ENCODE measurements around the gene C1QL4. TPM values are rescaled to one million over a fixed set of nuclear protein-coding genes. Genes with fewer than 3 reads are reported as not detected.

The C1QL4 gene
- polyA plus RNA-seq, 2 of the 4 experiments (the other 2 are of a cell fraction), result 1.5 to 2.8 TPM

GRCh38 chr12:49340095-49340870, 3.3 kb upstream of the C1QL4 start:
- CTCF ChIA-PET, result interaction anchor here (1.2 to 6.1 kb wide), 5 partner anchors 10 to 49 kb away, joined by 3 to 164 read pairs (median 4); partner anchors contain the start of genes DNAJC22 and PRPH
- POLR2A ChIA-PET, result interaction anchor here (2.8 kb wide), 1 partner anchor 18 kb away, joined by 17 read pairs; the partner anchor contains the start of gene TROAP
- Histone ChIP-seq H3K4me3 (no peak overlapping the region), H3K4me2 (no peak overlapping the region), H3K9me3 (no peaks in the 10 kb centered on the region), H3K4me1 (peaks cover 25% of the 10 kb centered on the region), H3K27ac (no peak overlapping the region)
- FAIRE-seq (no peak), DNase-seq (ENCODE audit: low read depth in 1 of 2, low spot score in 1 of 2) (no peak), ATAC-seq (no peak)
- 84% methylated on average over 6 of the region's 6 CpGs for WGBS (ENCODE audit: missing lambda C conversion rate)
- no peak for TF ChIP-seq MAZ (IDR thresholded peaks at IDR 0.05; ENCODE audit: borderline replicate concordance, low read depth, low read length)
- TF ChIP-seq HOXB13 (CRISPR knock-in tag; IDR thresholded peaks at IDR 0.05; ENCODE audit: low read depth), result no peak
- no peak for TF ChIP-seq FOXS1 (CRISPR knock-in tag; IDR thresholded peaks at IDR 0.05)
- TF ChIP-seq ELK1 (IDR thresholded peaks at IDR 0.05; ENCODE audit: low read depth, low read length), result no peak
- no peak for TF ChIP-seq CBX2 (IDR thresholded peaks at IDR 0.05; ENCODE audit: borderline replicate concordance, low read depth)
- no peak for TF ChIP-seq MYC (IDR thresholded peaks at IDR 0.05; ENCODE audit: borderline replicate concordance, low read length)
- TF ChIP-seq ESRRA (IDR thresholded peaks at IDR 0.05; ENCODE audit: borderline replicate concordance, low read length), result no peak
- TF ChIP-seq KDM5A (IDR thresholded peaks at IDR 0.05), result no peak
- TF ChIP-seq, protein P1, sequence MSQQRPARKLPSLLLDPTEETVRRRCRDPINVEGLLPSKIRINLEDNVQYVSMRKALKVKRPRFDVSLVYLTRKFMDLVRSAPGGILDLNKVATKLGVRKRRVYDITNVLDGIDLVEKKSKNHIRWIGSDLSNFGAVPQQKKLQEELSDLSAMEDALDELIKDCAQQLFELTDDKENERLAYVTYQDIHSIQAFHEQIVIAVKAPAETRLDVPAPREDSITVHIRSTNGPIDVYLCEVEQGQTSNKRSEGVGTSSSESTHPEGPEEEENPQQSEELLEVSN (IDR thresholded peaks at IDR 0.05; ENCODE audit: borderline replicate concordance, low read depth), result no peak
- no peak for TF ChIP-seq ZFP36 (IDR thresholded peaks at IDR 0.05; ENCODE audit: borderline replicate concordance, partially characterized antibody)
- TF ChIP-seq TFCP2L1 (CRISPR knock-in tag; IDR thresholded peaks at IDR 0.05), result no peak
- TF ChIP-seq HOXA7 (CRISPR knock-in tag; IDR thresholded peaks at IDR 0.05), result no peak
- TF ChIP-seq BCL3 (IDR thresholded peaks at IDR 0.05), result no peak
- TF ChIP-seq SMC3 (IDR thresholded peaks at IDR 0.05), result no peak
- no peak for TF ChIP-seq CHD2 (IDR thresholded peaks at IDR 0.05; ENCODE audit: low read length, partially characterized antibody)
- no peak for TF ChIP-seq CBX8 (IDR thresholded peaks at IDR 0.05)
- TF ChIP-seq, protein P2, sequence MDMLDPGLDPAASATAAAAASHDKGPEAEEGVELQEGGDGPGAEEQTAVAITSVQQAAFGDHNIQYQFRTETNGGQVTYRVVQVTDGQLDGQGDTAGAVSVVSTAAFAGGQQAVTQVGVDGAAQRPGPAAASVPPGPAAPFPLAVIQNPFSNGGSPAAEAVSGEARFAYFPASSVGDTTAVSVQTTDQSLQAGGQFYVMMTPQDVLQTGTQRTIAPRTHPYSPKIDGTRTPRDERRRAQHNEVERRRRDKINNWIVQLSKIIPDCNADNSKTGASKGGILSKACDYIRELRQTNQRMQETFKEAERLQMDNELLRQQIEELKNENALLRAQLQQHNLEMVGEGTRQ (IDR thresholded peaks at IDR 0.05), result no peak
- TF ChIP-seq JUN (IDR thresholded peaks at IDR 0.05), result no peak

DNA sequence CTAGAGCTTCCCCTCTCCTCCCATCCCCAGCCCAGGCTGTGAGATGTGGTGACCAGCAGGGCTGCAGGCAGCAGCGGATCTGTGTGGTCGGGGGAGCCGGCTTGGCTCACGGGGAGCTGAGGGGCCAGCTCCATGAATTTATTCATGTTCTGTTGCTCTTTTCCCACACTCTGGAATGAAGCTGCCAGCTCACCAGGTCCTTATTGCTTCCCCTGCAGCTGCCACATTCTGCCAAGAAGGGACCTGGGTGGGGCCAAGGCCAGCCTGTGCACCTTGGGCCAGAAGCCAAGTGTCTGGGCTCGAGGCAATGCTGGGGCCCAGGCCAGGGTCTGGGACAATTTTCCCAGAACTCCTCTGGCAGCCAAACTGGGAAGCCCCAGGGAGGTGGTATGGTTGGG, 2.5 kb upstream of the C1QL4 start:
- ATAC-seq (no peak), DNase-seq (ENCODE audit: low read depth in 1 of 2, low spot score in 1 of 2) (no peak), FAIRE-seq (no peak)
- Histone ChIP-seq H3K4me3 (no peak overlapping the region), H3K4me1 (peaks cover 25% of the 10 kb centered on the region), H3K4me2 (no peak overlapping the region), H3K9me3 (no peaks in the 10 kb centered on the region), H3K27ac (peak overlapping the region in 1 of 2 experiments; percentile 42; a peak in 1 of 6 replicates)
- ChIA-PET CTCF (interaction anchor here (1.0 to 6.1 kb wide), 7 partner anchors 11 to 55 kb away, joined by 3 to 104 read pairs (median 4); partner anchors contain the start of gene DNAJC22), POLR2A (no interaction called here)
- TF ChIP-seq, protein P3, sequence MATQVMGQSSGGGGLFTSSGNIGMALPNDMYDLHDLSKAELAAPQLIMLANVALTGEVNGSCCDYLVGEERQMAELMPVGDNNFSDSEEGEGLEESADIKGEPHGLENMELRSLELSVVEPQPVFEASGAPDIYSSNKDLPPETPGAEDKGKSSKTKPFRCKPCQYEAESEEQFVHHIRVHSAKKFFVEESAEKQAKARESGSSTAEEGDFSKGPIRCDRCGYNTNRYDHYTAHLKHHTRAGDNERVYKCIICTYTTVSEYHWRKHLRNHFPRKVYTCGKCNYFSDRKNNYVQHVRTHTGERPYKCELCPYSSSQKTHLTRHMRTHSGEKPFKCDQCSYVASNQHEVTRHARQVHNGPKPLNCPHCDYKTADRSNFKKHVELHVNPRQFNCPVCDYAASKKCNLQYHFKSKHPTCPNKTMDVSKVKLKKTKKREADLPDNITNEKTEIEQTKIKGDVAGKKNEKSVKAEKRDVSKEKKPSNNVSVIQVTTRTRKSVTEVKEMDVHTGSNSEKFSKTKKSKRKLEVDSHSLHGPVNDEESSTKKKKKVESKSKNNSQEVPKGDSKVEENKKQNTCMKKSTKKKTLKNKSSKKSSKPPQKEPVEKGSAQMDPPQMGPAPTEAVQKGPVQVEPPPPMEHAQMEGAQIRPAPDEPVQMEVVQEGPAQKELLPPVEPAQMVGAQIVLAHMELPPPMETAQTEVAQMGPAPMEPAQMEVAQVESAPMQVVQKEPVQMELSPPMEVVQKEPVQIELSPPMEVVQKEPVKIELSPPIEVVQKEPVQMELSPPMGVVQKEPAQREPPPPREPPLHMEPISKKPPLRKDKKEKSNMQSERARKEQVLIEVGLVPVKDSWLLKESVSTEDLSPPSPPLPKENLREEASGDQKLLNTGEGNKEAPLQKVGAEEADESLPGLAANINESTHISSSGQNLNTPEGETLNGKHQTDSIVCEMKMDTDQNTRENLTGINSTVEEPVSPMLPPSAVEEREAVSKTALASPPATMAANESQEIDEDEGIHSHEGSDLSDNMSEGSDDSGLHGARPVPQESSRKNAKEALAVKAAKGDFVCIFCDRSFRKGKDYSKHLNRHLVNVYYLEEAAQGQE (IDR thresholded peaks at IDR 0.05), result no peak
- TF ChIP-seq HDAC2 (IDR thresholded peaks at IDR 0.05), result no peak
- TF ChIP-seq BHLHE40 (IDR thresholded peaks at IDR 0.05; ENCODE audit: low read depth, low read length), result no peak
- TF ChIP-seq RAD21 (conservative IDR thresholded peaks at IDR 0.05 in 1 of 2, IDR thresholded peaks at IDR 0.05 in 1 of 2), result no peak
- no peak for TF ChIP-seq CHD4 (IDR thresholded peaks at IDR 0.05; ENCODE audit: borderline replicate concordance)
- no peak for TF ChIP-seq ZC3H11A (IDR thresholded peaks at IDR 0.05)
- 51% methylated on average over 5 of the region's 5 CpGs for WGBS (ENCODE audit: missing lambda C conversion rate)
